Stimulated activated CD8-positive, alpha-beta memory T cell treated with anti-CD3 and anti-CD28 coated beads, Interleukin-15, amount 100 ng/mL, for 4 hours (primary cell): ENCODE data around the gene FOSB.

ENCODE experiments used
- DNase-seq, 2 donors: peaks; one replicate each; pipeline ENCODE4 v3.0.0-alpha.2; 2020; ENCODE audit warnings: low read depth in 2 of 2

Gene FOSB

DNA sequence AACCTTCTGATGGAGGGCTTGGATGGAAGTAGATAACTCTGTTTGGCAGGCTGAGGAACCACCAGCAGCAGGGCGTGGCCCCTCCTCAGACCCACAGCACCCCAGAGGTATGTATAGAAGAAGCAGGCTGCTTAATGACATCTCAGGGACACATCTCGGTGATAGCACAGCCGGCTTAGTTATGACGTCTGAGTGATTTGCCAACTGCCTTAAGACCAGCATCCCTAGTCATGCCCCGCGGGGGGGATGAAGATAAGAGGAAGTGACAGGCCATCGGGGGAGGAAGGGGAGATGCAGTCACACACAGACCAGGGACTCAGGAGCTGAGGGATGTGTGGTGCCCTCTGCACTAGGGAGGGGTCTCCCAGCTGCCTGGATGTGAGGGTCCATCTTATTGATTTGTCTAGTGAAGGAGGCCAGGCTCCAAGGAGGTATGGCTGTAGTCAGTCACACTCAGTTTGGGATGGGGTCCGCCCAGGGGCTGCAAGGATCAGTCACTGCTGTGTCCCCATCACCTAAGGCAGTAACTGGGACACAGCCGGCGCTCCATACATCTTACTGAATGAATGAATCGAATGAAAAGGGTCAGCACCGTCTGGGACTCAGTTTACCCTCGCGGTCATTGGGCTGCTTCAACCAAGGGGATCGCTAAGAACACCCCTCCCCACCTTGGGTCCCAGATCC is 24.9 kb upstream of the FOSB start:
- DNase-seq = no peak

DNA sequence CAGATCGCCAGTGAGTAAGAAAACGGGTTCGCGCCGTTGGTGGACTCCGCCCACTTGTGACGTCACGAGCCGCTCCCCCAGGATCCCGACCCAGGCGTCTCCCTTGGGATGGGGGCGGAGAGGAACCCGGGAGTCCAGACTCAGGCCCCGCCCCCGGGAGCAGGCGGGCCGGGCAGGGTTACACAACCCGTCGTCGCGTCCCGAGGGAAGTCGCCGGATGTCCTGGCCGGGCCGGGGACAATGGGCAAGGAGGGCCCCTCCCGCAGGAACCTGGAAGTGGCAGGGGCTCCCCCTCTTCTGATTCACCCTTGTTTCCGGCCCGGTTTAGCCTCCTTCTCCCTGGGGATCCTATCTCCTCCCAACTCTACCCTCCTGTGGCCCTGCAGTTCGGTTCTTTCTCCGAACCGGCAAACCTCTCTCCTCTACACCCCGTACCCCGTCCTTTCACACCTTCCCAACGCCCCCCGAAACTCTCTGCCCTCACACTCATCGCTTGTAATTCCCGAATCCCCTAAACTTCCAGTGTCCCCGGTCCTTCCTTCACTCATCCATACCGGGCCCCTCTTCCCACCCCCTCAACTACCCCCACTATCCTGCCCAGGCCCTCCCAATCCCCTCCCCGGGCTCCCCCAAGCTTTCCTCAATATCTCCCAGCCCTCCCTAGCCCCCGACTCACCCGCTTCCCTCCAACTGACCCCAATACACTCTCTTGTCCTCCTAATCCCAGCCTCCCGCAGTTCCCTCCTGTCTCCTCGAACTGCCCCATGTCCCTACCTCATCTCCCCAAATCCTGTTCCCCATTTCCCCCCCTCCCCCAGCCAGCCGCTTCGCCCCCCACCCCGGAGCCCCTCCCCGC is 24.1 kb upstream of the FOSB start:
- DNase-seq = peak in 1 of 2 donors; percentile 34

DNA sequence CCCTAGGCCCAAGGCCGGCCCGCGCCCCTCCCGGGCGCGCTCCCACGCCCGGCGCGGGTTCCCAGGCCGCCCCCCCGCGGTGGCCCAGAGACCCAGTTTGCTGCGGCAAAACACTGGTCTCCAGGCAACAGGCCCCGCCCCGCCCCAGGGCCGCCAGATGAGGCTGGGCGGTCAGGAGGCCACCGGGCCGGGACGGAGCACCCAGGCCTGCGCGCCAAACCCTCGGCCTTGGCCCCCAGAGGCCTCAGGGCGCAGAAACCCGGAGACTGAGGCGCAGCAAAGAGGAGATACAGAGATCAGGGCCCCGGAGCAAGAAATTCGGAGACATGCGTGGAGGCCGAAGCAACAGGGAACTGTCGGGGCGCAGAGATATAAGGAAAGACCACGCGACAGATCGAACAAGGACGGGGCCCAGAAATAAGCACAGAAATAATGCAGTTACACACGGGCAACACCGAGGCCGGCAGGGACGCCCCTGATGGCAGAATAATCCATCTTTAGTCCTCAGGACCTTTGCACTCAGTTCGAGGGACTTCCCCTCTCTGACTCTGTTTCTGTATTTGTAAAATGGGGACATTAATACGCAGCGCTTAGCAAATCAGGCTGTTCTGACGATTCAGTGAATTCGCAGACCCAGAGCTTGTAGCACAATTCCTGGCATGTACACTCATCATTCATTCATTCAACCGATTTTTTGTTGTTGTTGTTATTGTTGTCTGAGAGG is 23.3 kb upstream of the FOSB start:
- DNase-seq = peak; percentile 55 to 64

DNA sequence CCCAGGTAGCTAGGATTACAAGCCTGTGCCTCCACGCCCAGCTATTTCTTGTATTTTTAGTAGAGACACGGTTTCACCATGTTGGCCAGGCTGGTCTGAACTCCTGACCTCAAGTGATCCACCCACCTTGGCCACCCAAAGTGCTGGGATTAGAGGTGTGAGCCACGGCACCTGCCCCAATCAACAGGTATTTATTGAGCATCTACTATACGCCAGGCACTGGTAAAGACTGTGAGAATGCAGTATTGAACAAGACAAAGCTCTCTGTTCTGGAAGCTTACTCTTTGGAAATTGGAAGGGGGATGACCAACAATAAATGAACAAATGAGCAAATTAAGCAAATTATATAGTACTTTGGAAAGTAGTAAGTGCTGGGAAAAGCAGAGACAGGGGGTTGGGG is 22.7 kb upstream of the FOSB start:
- no peak for DNase-seq

DNA sequence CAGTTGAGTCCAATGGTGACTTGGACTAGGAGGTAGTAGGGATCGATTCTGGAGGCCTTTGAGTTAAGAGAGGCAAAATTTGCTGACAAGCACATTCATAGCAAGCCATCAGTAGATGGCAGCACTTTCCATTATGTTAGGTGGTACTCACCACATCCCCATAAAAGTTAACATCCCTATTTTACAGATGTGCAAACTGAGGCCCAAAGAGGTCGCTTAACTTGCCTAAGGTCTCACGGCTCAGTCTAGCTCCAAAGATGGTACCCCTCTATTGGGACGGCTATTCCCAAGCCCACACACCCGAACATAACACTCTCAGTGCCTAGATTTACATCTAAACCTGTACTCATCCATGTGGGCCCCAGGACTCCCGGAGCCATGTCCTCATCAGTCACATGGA is 21.5 kb upstream of the FOSB start:
- no peak for DNase-seq

DNA sequence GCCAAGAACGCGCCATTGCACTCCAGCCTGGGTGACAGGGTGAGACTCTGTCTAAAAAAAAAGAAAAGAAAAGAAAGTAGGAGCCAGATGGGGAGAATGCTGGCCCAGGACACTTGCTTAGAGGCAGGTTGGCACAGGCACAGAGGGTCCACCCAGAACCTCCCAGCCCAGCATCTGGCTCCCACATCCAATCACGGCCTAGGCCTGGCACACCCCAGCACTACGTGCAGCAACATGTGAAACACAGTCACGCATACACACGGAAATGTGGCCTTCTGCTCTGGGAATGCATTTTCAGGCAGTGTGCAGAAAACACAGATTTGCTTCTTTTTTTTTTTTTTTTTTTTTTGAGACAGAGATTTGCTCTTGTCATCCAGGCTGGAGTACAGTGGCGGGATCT is 20.9 kb upstream of the FOSB start:
- no peak for DNase-seq

DNA sequence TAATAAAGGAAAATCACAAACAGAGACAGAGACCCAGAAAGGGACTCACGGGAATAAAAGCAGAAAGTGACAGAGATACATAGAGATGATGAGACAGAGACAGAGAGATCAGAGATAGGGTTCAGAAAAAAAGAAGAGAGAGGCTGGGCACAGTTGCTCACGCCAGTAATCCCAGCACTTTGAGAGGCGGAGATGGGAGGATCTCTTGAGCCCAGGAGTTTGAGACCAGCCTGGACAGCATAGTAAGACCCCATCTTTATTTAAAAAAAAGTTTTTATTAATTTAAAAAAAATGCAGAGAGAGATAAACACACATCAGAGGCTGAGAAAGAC is 19.4 kb upstream of the FOSB start:
- DNase-seq = no peak

DNA sequence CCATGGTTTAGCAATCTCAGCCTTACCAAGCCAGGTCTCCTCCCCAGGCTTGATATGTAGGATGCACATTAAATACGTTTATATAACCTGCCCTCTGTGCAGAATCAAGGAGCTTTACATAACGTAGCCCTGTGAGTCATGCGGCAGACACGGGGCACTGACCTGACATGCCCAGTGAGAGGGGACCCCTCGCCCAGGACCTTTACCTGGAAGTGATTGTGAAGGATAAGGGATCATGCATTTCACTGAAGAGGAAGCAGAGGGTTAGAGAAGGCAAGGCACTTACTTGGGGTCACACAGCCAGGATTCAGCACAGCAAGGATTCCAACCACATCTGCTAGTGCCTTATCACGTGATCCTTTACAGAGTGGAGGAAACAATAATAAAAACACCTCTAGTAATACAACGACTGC is 18.9 kb upstream of the FOSB start:
- no peak for DNase-seq

DNA sequence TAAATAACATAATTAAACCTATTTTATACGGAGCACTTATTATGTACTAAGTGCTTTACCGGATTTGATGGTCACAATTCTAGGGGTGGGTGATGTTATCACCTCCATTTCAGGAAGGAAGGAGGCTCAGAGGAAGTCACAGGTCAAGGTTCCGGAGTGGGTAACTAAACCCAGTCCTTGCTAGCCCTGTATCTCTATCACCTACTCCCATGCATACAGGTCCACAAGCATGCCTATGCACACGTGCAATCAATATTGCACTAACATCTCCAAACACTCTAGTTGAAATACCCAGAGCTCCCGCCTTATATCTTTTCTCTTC is 17.8 kb upstream of the FOSB start:
- no peak for DNase-seq

DNA sequence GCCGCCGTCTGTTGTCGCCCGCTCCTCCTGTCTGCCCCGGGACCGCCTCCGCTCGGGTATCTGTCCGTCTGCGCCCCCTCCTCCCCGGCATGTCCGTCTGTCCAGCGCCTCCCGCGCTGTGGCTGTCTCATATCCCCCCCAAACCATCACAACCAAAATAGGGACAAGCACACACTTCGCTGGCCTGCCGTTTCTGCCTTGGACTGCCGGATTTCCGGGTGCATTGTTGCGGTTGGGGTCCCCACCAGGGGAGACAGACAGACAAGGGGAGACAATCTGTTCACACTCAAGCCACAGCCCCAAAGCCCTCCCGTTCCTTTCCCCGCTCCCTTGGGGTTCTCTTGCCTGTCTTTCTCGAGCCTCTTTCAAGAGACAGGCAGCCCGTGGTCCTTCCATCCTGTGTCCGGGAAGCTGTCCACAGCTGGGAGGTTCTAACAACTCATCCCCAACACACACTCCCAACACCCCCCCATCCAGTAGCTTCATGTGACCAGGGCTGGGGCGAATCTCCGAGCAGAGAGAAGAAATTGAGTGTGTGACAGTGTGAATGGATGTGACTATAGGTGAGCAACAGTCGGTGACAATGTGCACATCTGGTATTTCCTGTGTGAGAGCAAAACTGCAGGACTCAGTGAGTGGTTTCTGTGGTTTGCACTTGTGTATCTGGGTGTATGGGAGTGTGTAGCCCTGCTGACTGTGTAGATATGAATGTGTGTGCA is 16.5 kb upstream of the FOSB start:
- DNase-seq = no peak

DNA sequence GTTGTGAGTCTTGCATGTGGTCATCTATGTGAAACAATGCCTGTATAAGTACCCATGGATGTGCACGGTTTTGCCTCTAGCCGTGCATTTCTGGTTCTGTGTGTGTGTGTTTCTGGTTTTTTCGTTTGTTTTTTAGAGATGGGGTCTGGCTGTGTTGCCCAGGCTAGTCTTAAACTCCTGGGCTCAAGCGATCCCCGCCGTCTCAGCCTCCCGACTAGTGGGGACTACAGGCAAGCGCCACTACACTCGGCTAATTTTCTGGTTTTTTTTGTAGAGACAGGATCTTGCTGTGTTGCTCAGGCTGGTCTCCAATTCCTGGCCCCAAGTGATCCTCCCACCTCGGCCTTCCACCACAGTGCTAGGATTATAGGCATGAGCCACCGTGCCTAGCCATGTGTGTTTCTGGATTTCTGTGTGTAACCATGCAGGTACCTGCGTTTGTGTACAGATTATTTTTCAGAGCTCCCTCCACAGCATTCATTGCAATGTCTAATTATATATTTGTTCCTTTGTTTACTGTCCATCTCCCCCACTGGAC is 15.9 kb upstream of the FOSB start:
- no peak for DNase-seq

DNA sequence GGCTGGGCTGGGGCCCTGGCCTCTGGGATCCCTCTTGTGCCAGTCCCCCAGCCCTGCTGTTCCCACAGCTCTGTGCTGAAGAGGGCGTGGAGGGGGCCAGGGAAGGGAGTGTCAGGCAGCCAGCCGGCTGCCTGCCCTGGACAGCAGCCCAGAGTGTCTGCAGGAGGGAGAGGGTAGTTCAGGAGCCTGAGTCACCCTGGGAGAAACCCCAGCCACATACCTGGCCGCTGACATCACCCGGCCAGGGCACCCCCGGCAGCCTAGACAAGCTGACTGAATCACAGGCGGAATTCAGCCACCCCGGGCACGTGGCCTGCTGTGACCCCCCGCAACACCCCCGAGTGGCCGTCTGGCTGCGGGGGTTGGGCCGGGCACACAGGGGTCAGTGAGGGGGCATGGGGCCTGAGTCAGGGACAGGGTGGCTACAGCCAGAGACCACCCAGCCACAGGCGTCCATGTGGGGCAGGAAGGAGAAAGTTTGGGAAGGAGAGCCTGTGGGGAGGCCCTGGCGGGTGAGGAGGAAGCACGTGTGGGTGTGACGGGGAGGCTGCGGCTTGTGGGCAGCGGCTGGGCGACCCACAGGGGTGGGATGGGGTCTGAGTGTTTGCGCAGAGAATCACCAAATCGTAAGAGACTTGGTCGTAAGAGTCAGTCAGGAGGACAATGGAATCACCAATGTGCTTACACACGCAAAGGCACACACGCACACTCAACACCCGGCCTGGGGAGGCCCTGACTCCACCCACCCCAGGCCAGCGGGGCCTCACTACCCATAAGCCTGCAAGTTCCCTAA is 11.9 kb upstream of the FOSB start:
- DNase-seq = peak; percentile 48 to 68

DNA sequence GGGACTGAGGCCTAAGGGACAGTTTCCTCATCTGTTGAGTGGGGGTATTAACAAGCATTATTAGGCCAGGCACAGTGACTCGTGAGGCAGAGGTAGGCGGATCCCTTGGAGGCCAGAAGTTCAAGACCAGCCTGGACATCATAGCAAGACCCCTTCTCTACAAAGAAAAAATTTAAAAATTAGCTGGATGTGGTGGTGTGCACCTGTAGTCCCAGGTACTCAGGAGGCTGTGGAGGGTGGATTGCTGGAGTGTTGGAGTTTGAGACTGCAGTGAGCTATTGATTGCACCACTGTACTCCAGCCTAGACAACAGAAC is 11.3 kb upstream of the FOSB start:
- DNase-seq = no peak

DNA sequence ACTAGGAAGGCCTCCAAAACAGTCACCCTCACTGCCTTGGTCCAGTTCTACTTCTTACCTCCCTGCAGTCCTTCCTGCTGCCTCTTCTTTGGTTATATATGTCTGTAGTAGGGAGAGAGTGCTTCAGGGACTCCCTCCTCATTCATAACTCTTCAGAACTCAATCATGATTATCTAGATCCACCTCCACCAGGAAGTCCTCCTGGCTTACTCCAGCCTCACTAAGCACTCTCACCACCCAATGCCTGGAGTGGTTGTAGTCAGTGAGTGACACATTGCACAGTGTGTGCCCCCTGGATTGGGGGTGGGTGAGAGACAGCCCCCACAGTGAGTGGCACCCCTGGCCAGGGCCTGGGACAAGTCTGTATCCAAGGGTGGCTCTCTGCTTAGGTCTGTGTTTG is 10.0 kb upstream of the FOSB start:
- no peak for DNase-seq

DNA sequence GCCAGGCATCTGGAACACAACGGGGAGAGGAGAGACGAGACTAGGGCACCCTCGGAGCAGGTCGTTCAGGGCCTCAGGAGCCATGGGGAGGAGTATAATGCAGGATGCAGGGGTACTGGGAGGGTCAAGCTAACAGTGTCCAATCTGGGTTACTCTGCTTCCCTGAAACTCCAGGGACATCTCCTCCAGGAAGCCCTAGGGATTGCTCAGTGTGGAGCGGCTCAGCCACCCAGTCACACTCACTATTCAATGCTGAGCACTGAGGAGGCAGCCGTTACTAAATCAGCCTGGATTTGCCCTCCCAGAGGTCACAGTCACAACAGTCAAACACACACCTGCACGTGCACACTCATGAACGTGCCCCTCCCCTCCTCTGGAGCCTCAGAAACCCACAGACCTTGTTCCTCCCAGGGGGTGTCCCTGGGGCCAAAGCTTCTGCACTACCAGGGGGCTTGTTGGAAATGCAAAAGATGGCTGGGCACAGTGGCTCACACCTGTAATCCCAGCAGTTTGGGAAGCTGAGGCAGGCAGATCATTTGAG is 6.9 kb upstream of the FOSB start:
- DNase-seq = no peak

DNA sequence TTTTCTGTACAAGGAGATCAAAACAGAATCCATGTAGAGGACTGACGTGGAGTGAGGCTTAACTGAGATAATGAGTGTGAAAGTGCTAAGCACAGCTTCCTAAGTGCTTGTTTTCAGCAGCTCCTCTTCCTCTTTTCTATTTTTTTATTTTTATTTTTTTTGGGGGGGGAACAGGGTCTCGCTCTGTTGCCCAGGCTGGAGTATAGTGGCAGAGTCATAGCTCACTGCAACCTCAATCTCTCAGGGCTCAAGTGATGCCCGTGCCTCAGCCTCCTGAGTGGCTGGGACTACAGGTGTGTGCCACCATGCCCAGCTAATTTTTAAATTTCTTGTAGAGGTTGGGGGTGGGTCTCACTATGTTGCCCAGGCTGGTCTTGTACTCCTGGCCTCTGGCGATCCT is 5.6 kb upstream of the FOSB start:
- DNase-seq = no peak

DNA sequence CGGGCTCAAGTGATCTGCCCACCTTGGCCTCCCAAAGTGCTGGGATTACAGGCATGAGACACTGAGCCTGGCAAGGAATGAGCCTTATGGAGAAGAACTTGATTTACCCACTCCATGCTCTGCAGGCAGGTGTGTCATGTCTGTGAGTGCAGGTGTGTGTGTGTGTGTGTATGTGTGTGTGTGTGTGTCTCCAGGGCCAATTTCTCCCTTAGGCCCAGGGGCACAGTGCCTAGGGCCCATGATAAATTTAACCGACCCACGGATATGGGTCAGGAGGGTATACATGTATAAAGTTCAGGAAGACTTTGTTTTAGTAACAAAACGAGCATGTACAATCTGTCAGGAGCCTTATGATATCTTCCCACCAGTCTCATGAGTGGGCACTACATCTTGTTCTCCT is 4.6 kb upstream of the FOSB start:
- no peak for DNase-seq

DNA sequence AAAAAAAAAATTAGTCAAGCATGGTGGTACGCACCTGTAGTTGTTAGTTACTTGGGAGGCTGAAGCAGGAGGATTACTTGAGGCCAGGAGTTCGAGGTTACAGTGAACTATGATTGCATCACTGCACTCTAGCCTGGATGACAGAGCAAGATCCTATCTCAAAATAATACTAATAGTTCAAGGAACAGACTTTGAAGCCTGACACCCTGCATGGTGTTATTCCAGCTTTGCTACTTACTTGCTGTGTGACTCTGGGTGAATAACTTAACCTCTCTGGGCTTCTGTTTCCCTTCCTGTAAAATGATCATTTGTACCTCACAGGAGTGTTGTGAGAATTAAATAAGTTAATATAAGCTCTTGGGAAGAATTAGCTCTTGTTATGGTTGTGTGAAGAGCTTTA is 3.5 kb upstream of the FOSB start:
- DNase-seq = no peak

DNA sequence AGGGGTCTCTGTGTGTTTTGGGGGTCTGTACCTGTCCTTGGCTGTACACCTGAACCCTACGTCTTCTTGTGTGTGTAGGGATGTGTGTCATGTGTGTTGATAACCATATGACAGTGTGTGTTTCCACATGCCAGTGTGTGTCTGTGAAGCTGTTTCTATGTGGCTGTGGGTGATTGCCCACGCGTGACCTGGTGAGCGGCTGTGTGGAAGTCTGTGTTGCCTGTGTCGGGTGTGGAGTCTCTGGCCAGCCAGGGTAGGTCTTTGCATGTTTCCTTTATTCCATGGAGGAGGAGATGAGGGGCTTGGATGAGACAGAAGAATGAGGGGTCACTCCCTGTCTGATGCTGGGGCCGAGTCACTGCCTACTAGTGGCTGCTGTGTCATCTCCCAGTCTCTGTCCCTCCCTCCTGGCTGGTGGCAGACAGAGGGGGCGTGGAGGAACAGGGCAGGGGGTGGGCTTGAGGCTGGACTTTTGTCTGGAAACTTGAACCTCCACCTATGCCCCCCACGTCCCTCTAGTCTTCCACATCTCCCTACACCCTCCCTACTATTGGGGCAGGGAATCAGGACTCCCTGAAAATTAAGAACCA is 2.8 kb upstream of the FOSB start:
- no peak for DNase-seq

DNA sequence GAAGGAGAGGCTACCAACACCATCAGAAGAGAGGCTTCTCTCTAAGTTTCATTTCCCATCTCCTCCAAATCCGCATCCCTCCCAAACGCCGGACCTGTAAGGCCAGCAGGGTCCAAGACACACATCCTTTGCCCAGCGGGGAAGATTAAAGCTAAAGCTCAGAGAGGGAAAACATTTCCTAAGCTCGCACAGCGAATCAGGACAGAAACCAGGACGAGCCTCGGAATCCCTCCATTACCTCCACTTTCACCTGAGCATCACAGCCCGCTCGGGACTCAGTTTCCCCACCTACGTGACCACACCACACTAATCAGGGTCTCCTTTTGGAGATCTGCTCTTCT is 711 bp upstream of the FOSB start:
- DNase-seq = no peak

DNA sequence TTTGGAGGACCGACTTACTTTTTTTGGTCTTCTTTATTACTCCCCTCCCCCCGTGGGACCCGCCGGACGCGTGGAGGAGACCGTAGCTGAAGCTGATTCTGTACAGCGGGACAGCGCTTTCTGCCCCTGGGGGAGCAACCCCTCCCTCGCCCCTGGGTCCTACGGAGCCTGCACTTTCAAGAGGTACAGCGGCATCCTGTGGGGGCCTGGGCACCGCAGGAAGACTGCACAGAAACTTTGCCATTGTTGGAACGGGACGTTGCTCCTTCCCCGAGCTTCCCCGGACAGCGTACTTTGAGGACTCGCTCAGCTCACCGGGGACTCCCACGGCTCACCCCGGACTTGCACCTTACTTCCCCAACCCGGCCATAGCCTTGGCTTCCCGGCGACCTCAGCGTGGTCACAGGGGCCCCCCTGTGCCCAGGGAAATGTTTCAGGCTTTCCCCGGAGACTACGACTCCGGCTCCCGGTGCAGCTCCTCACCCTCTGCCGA is 409 bp downstream of the FOSB start:
- DNase-seq = peak in 1 of 2 donors; percentile 18
